DMS153 treated with DMSO at 0.1 percent for 48 hours (cell line): ENCODE measurements around the gene DENND10.
"Not testable (repeated sequence)": the region's sequence is repeated elsewhere in the genome, so short reads cannot be mapped to it uniquely, and the experiment has no call there.

Experiments used
- DNase-seq: peaks from one replicate; lab custom pipeline; 2025; ENCODE audit not compliant: unreplicated experiment; lab: John Stamatoyannopoulos, UW

The DENND10 gene

DNA sequence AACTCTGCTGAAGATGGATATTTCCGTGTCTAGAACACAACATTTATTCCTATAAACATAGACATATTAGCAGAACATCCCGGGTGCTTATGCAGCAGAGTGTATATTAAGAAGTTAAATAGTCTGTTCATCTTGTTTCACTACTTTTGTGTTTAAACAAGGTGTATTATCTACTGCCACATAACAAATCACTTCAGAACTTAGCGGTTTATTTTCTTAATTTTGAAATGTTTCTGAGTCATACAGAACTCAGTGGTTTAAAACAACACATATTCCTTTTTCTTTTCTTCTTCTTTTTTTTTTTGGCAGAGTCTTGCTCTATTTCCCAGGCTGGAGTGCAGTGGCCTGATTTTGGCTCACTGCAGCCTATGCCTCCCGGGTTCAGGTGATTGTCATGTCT is 25.8 kb downstream of the DENND10 start:
- no peak for DNase-seq

DNA sequence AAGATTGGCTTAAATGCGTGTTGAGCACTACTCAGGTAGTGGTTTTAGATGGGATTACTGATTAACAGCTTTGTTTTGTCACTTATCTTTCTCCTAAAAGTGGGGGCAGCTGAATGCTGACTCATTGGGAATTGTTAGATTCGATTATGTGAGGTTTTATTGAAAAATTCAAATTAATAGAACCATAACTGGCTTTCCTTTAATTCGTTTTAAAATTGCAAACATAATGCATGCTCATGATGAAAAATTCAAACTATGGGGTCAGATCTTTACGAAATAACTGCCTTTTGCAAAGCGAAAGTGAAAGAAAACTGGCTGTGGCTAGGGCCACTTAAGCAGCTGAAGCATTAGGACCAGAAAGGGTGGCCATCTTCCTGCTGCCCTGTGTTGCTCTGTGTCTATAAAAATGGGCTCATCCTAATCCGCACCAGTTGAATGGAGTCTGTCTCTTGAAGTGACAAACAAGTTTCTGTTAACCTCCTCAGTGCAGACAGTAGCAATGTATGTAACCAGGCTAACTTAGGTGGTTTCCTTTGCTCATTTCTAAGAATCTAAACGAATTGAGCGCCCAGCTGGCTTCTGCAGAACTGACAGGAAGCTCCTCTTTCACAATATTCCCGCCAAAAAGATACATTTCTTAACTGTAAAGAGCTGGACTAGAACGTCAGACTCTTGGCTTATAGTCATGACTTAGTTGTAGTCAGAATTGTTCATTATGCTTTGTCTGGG is 27.8 kb downstream of the DENND10 start:
- DNase-seq: no peak

DNA sequence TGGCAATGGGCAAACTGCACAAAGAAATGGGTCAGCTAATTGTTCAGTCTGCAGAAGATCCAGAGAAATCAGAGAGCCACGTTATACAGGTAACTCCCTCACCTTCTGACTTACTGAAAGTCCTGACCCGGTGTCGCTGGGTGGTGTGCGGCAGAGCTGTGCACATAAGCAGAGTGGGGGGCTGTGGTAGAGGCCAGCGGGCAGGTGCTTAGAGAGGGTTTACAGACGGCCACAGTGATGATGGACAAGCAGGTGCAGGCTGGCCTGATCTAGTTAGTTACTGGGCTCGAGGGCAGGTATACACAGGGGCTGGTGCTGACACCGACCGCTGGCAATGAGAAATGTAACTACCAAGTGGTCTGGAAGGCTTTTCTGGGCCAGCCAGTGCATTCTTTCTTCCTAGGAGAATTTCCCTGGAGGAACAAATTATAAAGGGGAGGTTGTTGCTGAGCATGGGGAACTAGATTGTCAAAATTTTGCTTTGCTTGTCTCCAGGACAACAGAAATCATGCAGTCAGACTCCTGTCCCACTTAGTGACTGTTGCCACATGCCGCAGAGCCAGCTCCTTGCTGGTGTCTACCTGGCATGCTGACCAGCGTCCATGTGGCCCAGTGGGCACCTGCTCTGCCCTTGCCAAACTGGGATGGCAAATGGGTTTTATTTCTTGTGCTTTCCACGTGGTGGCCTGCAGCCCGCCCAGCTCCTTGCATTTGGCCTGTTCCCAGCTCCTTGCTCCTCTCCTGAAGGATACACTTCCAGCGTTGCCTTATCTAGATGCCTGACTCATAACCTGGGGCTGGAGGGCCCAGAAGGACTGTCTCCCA is 28.8 kb downstream of the DENND10 start:
- DNase-seq: no peak

DNA sequence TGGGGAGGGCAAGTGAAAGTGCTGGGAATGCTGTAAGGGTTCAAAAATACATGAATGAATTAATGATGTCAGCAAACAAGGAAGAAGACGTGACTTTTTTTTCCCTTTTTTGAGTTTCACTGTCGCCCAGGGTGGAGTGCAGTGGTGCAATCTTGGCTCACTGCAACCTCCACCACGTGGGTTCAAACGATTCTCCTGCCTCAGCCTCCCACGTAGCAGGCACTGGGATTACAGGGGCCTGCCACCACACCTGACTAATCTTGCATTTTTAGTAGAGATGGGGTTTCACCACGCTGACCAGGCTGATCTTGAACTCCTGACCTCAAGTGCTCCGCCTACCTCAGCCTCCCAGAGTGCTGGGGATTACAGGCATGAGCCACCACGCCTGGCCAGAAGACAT is 30.0 kb downstream of the DENND10 start:
- no peak for DNase-seq

DNA sequence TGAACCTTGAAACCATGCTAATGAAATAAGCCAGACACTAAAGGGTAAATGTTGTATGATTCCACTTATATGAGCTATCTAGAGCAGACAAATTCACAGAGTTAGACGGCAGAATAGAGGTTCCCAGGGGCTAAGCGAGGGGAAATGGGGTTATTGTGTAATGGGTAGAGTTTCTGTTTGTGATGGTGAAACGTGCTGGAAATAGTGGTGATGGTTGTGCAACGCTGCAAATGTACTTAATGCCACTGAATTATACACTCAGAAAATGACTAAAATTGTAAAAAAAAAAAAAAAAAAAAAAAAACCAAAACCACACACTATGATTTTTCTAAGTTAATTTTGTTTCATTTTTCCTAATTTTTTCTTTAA is 31.6 kb downstream of the DENND10 start:
- DNase-seq: no peak

DNA sequence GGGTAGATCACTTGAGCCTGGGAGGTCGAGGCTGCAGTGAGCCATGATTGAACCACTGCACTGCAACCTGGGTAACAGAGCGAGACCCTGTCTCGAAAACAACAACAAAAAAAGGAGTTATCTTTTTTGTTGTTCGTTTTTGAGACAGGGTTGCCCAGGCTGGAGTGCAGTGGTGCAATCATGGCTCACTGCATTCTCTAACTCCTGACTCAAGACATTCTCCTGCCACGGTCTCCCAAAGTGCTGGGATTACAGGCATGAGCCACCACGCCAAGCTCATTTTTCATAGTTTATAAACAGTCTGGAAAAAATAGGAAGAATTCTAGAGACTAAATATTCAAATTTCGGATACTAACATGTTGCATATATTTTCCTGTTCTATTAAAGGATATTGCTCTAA is 32.2 kb downstream of the DENND10 start:
- no peak for DNase-seq

DNA sequence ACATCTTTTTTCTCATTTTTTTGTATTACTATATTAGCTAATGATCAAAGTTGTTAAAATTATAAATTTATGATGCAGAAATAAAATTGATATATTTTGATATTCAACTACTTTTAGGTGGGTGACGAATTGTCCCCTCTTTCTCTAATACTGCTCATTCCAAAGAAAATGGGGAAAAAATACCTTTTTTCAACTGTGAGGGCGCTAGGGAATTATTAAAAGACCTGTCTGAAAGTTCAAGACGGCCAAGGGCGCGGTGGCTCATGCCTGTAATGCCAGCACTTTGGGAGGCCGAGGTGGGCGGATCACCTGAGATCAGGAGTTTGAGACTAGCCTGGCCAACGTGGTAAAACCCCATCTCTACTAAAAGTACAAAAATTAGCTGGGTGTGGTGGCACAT is 34.0 kb downstream of the DENND10 start:
- DNase-seq: not testable (repeated sequence)

DNA sequence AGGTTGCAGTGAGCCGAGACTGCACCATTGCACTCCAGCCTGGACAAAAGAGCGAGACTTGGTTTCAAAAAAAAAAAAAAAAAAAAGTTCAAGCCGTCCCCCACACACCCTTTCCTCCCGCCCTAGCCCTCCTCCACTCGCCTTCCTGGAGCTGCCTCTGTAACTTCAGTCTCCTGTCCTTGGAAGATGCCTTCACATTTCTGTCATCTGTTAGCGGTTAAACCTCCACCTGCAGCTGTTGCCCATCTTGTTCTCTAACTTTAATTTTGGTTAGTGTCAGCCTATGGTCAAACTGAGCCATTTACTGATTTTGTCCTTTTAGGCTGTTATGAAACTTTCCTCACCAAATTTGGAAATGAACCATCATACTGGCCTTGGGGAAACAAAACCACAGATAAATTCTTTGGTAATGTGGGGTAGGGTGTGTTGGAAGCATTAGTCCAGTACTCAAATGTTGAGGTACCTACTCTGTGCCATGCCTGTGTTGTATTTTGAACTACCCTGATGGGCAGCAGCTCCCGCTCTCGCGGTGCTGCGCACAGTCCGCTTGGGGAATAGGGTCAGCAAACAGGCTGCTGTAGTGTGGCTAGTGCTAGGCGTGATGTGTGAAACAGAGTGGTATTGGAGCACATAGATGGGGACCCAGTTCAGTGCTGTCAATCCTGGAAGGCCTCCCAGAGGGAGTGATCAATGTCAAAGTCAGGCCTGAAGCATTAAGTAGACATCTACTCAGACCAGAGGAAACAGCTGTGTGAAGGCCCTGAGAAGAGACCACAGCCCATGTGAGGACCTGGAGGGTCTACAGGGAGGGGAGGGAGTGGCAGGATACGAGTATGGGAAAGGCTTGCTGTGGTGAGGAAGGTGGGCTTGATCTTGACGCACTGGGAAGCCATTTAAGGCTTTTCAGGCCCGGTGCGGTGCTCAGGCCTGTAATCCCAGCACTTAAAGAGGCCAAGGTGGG is 34.7 kb downstream of the DENND10 start:
- no peak for DNase-seq

DNA sequence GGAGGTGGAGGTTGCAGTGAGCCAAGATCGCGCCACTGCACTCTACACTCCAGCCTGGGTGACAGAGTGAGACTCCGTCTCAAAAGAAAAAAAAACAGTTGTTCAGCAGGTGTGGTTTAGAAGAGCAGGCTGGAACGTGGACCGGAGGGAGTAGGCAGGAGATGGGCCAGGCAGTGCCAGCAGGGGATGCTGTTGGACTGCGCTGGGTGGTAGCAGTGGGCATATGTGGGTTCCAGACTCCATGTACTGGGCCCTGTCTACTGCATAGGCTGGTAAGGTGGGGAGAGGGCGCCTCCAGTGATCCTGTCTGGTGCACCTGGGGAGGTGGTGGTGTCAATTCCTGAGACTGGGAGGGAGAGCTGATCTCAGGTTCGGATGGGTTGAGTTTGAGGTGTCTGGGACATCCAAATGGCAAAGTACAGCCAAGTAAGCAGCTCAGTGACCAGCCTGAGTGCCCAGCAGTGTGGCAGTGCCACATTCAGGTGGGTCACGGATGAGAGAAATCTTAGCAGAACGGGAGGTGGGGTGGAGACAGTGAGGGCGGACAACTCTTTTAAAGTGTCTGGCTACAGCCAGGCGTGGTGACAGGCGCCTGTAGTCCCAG is 35.7 kb downstream of the DENND10 start:
- DNase-seq: no peak

DNA sequence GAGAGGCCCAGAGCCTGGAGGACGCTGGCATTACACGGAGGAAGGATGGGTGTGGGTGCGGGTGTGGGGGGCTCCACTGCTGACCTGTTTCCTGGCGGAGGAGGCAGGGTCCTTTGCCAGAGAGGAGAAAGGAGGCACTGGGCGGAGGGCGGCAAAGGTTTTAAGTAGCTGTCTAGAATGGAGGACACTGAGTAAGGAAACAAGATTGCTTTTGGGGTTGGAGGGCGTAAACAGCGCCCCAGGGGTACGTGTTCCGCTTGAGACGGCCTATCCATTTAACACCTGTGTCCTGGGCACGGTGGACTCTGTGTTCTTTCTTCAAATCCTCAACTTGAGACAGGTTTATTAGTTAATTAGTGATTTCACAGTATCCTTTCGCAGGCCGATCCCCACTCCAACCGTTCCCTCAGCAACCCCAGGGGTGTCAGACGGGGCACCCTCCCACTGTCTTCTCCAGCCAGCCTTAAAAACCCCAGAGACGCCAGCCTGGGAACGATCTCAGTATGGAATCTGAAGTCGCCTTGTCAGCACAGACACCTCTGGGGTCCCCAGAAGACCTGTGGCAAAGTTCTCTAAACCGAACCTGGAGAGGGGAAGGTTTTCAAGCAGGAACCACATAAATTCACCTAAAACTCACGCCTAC is 36.8 kb downstream of the DENND10 start:
- no peak for DNase-seq

DNA sequence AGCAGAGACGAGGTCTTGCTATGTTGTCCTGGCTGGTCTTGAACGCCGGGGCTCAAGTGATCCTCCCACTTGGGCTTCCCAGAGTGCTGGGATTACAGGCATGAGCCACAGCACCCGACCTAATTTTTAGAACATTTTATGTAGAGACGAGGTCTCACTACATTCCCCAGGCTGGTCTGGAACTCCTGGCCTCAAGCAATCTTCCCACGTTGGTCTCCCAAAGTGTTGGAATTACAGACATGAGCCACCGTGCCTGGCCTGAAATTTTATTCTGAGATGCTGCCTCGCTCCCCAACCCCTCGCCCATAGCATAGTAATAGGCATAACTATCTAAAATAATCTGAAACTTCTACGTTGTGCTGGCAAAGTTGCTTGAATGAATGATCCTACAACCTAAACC is 39.7 kb downstream of the DENND10 start:
- no peak for DNase-seq

DNA sequence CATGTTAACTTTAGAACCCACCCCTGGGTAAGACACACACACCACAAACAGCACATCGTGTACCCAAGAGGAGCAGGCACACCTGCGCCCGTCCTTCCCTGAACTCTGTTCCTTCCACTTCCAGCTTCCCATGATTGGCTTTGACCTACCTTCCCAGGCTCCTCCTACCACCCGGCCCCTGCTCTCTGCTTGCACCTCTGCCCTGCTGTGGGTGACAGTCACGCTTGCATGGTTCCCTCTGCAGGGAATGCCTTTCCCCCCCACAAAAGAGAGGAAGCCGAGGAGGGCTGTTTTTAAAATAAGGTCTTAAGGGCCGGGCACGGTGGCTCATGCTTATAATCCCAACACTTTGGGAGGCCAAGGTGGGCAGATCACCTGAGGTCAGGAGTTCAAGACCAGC is 45.2 kb downstream of the DENND10 start:
- DNase-seq: no peak

DNA sequence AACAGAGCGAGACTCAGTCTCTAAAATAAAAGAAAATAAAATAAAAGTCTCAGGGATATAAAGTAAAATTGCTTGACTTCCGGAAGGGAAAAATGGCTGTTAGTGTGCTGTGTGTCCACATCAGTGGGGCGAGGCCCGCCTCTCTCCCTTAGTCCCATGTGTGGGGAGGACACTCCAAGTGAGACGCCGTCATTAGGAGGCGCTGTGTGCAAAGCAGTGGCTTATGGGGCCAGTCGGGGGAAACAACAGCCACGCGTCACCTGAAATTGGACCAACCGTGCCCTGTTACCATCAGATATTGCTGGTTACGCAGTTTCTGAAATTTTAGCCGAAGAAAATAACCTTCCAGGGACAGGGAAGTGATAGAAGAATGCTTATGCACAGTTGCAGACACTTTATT is 45.8 kb downstream of the DENND10 start:
- DNase-seq: no peak

DNA sequence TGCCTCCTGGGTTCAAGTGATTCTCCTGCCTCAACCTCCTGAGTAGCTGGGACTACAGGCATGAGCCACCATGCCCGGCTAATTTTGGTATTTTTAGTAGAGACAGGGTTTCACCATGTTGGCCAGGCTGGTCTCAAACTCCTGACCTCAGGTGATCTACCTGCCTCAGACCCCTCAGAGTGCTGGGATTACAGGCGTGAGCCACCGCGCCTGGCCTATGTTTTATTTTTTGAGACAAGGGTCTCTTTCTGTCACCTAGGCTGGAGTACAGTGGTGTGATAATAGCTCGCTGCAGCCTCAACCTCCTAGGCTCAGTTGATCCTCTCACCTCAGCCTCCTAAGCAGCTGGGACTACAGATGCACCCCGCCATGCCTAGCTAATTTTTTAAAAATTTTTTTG is 47.7 kb downstream of the DENND10 start:
- not testable (repeated sequence) for DNase-seq

DNA sequence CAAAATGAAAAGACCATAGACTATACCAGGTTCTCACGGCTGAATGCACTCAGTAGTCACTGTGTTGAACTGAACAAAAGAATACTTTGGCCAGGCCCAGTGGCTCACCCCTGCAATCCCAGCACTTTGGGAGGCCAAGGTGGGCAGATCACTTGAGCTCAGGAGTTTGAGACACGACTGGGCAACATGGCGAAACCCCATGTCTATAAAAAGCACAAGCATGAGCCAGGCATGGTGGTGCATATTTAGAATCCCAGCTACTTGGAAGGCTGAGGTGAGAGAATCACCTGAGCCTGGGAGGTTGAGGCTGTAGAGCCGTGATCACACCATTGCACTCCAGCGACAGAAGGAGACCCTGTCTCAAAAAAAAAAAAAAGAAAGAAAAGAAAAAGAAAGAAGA is 49.1 kb downstream of the DENND10 start:
- no peak for DNase-seq

DNA sequence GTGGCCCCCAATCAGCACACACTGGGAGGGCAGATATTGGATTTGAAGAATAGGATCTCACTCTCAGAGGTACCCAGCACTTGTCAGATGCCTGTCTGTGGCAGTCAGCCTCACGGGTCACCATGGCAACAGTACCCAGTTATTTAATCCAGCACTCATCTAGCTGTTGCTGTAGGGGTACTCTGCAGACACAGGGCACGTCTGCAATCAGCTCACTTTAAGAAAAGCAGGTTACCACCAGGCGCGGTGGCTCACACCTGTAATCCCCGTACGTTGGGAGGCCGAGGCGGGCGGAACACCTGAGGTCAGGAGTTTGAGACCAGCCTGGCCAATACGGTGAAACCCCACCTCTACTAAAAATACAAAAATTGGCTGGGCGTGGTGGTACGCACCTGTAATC is 49.7 kb downstream of the DENND10 start:
- no peak for DNase-seq

DNA sequence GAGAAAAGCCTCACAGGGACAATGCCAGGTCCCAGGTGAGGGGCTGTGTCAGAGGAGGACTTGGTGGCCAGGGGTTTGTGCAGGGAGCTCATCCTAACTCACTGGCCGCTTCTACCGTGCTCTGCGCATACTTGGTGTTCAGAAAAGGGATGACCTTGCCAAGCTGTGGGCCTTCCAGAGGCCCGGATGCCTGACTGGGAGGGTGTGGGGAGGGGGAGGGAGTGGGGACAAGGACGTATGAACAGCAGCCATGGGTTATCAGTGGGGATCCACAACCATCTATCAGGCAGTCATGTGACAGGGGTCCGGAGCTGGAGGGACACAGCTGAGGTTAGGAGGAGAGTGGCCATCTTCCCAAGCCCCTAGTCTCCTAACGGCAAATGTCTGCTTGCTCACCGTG is 55.4 kb downstream of the DENND10 start:
- DNase-seq: no peak

DNA sequence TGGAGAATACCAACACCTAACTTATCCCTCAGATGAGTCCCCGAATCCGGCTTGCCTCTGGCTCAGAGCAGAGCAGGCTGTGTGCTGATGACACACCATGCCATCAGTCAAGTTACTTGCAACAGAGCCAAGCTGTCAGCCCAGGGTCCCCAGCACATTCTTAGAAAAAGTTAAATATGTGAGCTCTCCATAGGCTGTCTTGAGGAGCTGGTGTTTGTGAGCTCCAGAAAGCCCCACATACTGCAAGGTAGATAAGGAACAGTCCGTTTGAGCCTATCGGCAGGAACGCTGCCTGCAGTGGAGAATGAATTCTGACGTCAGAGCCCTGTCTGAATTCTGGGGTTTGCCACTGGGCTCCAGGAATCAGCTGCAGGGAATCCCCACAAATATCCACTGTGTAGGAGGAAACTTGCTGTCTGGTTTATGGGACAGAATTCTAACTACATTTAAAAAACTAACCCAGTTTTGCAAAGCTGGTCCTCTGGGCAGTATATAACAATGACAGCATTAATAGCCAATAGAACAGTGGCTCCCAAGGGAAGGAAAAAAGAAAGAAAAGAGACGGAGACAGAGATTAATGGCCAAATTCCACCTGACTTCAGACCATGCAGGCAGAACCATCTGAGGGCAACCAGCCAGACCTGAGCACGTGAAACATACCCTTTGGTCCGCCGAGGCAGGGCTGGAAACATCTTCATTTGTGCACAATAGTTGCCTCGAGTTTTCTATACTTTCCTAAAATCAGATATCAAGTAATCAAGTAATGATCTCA is 58.0 kb downstream of the DENND10 start:
- DNase-seq: no peak

DNA sequence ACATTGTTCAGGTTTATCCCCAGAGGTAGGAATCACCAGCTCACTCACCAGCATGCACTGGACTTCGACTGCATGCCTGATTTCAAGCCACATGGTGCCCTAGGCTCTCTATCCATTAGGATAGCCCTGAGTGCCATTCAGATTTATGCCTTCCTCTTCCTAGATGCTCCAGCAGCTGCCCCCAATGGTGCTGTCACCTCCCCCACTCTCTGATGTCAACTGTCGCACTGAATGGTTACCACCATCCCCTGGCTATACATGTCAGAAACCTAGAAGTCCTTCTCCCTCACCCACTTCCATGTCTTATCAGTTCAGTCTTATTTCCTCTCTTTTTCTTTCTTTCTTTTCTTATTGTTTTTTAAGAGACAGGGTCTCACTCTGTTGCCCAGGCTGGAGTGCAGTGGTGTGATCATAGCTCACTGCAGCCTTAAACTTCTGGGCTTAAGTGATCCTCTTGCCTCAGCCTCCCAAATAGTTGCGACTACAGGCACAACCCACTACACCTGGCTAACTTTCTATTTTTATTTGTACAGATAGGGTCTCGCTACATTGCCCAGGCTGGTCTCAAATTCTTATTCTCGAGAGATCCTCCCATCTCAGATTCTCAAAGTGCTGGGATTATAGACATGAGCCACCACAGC is 58.7 kb downstream of the DENND10 start:
- DNase-seq: no peak
